IPS-11a (cell line): Measurements from ENCODE around the gene CHN1.

ENCODE experiments used
- H3K4me3 ChIP-seq: one replicate; pipeline ENCODE4 v1.5.1; 2013; ENCODE audit warnings: low read depth, low read length, control low read depth

CHN1 gene

GRCh38 chr2:174833737-174834136, 171.4 kb downstream of the CHN1 start:
- H3K4me3 ChIP-seq, result no peak overlapping the region

GRCh38 chr2:174830561-174830960, 174.6 kb downstream of the CHN1 start:
- H3K4me3 ChIP-seq, result no peak overlapping the region

GRCh38 chr2:174829550-174829949, 175.6 kb downstream of the CHN1 start:
- H3K4me3 ChIP-seq, result no peak overlapping the region

DNA sequence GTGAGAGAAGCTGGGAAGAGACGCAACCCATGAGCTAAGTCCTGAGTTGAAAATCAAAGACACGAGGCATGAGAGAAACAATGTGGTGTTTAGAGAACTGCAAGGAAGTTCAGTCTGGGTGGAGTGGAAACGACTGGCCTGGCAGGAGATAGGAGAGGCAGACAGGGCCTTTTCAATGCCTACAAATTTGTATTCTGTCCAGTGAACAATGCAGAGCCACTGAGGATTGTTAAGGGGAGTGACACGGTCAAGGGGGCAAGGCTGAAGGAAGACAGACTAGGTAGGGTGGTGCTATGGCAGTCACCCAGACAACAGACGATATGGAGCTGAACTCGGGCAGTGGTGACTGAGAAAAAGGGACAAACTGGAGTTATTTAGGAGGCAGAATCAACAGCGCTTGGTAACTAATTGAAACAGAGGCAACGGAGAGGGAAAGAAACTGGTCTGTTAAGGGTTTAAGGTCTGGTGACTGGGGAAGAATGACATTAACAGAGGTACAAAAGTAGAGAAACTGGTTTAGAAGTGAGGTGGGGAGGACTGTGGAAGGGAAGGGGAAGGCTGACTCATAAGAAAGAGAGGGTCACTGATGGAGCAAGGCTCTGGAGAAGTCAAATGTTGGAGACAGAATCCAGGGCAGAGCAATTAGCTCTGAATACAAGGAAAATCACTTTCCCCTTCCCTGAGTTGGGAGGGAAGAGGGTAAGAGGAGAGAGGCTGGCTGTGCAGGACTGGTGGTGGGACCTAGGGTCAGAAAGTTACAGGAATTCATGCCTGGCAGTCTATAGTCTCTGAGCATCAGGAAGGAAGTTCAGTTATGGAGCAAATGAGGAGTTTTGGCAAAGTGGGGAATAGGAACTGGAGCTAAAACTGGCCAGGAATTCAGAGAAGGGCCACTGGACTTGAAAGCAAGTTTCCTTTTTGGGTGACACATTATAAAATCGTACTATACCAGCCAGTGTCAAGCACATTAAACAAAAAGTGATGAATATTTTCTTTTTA, 177.5 kb downstream of the CHN1 start:
- no peak overlapping the region for H3K4me3 ChIP-seq

DNA sequence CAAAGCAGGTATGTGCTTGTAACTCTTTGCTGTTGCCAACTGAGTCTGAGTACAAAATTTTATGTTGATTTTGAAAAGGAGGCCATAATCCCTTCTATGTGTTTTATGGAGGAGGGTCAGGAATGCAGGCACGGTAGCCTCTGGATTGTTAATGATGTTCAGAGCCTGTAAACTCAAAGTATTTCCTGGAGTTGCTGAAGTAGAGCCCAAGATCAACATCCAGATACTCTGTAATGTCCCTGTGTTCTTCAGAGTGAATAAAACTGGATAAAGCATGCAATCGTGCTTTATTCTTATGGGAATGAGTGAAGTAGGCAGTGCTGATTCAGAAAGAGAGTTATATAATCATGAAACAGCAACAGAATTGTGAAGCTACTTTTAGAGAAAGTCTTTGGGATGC, 179.1 kb downstream of the CHN1 start:
- H3K4me3 ChIP-seq, result no peak overlapping the region

DNA sequence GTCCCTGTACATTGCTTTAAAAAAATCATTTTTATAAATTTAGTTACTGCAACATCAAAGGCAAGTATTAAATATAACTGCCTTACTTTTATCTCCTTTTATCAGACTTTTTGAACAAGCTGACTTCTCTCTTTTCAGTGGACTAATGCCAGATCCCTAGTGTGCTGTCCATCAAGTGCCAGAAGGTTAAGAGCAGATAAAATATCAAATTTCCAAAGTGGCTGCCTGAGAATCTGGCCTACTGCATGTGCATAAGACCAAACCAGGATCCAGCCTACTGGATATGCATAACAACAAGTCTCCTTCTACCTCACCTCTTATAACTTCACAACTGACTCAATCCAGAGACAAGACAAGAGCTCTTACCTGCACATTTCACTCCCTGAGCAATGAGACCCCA, 181.1 kb downstream of the CHN1 start:
- H3K4me3 ChIP-seq, result no peak overlapping the region

DNA sequence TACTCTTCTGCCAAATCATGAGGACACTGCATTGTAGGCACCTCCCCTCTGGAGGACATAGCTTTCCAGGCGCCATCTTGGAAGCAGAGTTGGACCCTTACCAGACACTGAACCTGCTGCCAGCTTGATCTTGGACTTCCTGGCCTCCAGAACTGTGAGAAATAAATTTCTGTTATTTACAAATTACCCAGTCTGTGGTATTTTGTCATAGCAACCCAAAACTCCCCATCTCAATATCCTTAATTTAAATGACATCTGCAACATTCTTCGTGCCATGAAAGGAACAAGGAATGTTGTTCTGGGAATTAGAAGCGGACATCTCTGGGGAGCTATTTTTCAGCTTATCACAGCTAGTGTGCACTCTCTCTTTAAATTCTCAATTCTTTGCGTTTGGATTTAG, 183.6 kb downstream of the CHN1 start:
- no peak overlapping the region for H3K4me3 ChIP-seq

DNA sequence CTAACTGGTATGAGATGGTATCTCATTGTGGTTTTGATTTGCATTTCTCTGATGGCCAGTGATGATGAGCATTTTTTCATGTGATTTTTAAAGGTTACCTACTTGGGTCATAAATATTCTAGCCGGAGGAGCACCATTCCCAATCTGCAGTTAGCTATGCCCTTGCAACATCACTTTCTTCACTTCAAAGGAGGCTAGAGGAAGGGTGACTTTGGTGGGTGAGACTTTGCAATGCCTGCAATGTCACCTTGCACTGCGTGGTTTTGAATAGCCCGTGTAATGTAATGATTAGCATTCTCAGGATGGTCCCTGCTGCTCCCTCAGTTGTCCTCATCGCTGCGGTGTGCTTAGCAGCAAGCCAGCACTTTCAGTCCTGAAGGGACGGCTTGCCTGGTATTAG, 184.8 kb downstream of the CHN1 start:
- no peak overlapping the region for H3K4me3 ChIP-seq

DNA sequence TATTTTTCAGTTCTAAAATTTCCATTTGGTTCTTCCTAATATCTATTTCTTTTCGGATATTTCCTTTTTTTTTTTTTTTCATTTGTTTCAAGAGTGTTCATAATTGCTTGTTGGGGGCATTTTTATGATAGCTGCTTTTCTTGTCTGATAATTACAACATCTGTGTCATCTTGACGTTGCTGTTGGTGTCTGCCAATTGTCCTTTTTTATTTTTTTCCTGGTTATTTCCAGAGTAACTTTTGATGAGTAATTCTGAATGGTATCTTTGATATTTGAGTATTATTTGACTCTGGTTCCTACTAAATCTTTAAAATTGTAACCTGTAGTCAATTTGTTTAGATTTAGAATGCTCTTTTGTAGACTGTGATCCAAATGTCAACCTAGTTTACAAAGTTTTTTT, 189.7 kb downstream of the CHN1 start:
- H3K4me3 ChIP-seq, result no peak overlapping the region

- no peak overlapping the region for H3K4me3 ChIP-seq
Observed at GRCh38 chr2:174812037-174812436, 193.1 kb downstream of the CHN1 start.

GRCh38 chr2:174807931-174808330, 197.2 kb downstream of the CHN1 start:
- no peak overlapping the region for H3K4me3 ChIP-seq

DNA sequence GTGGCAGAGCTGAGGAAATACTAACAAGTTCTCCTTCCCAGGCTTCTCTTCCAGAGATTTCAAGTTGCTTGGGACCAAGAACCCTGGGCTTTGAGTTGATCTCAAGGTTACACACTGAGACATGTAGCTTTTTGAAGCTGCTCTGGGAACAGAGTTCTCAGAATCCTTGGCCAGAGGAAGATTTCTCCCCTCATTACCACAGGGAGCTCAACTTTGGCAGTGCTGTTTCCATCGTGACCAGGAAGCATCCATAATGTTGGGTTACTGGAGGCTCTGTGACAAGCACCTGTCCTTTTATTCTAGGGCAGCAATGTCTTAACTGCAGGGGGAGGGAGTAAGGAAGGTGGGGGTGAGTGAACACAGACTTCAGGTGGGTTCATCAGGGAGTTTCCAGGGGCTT, 199.4 kb downstream of the CHN1 start:
- no peak overlapping the region for H3K4me3 ChIP-seq

GRCh38 chr2:174802459-174802858, 202.7 kb downstream of the CHN1 start:
- H3K4me3 ChIP-seq, result no peak overlapping the region

DNA sequence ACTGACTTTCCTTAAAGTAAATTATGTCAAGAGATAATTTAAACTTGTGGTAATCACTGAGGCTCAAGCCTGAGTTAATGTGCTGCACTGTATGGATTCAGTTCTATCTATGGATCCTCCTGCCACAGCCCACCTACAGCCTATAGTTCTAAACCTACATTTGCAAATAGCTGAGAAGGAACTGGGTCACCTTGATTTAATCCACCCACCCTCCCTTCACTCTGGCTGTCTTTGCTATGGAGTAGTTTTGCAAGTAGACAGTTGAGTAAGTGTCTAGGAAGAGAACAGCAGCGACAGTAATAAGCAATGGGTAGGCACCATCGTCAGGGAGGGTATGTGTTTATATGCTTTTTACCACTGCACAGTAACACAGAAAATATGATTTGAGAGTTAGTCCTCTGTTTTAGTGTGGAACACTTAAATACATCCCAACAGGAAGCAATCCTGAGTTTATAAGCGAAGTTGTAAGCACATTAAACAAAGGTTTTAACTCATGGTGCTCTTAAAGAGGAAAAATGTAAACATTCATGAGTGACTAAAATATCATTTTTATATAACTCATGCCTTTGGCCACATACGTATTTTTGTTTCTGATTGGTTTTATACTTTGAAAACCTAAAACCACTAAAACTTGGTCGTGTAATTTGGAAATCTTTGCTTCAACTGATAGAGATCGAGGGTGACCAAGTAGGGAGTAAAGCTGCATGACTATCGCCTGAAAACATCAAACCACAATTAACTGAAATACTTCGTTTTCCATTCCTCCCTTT, 204.6 kb downstream of the CHN1 start:
- H3K4me3 ChIP-seq, result no peak overlapping the region

DNA sequence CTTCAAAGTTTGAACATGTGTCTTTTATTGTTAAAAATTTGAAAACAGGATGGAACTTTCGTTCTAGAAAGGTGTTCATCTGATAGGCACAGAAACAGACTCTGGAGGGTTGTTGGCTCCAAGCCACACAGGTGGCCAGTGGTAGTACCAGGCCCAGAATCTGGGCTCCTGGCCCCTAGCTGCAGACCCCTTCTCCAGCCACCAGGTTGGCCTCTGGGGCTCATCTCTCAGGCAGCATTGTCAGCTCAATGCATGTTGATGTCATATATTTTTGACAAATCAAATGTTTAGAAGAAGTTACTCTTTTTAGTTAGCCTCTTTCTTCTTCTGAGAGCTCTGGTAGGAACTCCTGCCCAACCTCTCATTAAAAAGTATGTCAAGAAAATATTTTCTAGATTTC, 206.4 kb downstream of the CHN1 start:
- no peak overlapping the region for H3K4me3 ChIP-seq

- no peak overlapping the region for H3K4me3 ChIP-seq
Observed at GRCh38 chr2:174797781-174798276, 207.4 kb downstream of the CHN1 start.

DNA sequence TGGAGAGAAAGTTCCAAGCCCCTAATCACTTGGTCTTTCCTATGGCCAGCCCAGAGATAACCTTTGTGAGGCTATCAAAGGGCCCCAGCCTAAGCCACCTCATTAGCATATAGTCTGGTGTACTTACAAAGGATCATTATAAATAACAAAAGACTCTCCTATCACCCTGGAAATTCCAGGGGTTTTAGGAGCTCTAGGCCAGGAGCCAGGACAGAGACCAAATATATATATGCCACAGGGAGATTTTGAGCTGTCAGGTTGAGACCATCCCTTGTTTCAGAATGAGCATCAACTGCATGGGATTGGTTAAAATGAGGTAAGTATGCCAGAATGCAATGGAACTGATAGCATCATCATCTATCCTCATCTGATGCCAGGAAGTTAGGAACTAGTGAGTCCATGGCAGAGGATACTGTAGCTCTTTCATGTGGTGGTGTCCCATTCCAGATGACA, 208.8 kb downstream of the CHN1 start:
- H3K4me3 ChIP-seq, result no peak overlapping the region

- H3K4me3 ChIP-seq, result no peak overlapping the region
Observed at GRCh38 chr2:174794851-174795374, 210.3 kb downstream of the CHN1 start.

DNA sequence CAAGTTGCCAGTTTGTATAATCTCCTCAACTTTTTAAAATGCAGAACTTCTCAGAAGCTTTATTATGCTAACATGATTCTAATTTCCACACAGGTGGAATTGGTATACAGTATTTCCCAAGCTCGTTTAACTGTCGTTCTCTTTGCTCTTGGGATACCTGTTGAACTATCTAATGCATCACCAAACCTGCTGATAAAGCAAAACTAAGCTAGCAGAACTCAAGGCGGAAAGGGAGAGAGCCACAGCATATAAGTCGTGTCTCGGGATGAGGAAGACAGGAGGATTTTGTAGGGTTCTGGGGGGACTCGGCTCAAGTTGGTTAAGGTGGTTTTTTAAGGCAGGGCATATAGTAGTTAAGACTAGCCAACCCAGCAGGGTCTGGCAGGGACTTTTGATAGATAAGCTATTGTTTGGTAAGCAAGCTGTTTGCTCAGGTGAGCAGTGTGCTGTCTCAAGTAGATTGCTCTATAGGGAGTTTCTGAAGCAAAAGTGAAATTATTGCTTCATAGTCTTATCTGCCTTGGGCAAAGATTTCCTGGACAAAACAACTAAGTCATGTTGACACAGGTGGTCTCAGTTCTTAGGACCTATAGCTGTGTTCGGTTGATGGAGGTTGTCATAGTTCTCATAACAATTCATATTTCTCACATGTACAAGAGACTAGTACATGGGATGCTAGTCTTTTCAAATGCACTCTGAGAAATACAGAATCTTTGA, 212.7 kb downstream of the CHN1 start:
- no peak overlapping the region for H3K4me3 ChIP-seq

- no peak overlapping the region for H3K4me3 ChIP-seq
Observed at GRCh38 chr2:174791746-174792280, 213.4 kb downstream of the CHN1 start.

GRCh38 chr2:174791020-174791419, 214.2 kb downstream of the CHN1 start:
- H3K4me3 ChIP-seq, result no peak overlapping the region
